Loucy (cell line): ENCODE measurements around the gene MNT.

Source experiments
- H2AFZ ChIP-seq: fragments of 200-600 bp; sonication (generic); 2 replicates; pipeline ENCODE4 v1.6.0; 2016; ENCODE audit warnings: antibody characterized with exemption, mild to moderate bottlenecking, low read length, moderate library complexity
- H3F3A ChIP-seq: fragments of 200-600 bp; 2 replicates; pipeline ENCODE4 v1.6.0; 2016; ENCODE audit warnings: antibody characterized with exemption, low read depth, mild to moderate bottlenecking
- H3K27me3 ChIP-seq: fragments of 200-600 bp; sonication (generic); 2 replicates; pipeline ENCODE4 v1.6.1; 2014; ENCODE audit warnings: low read length, mild to moderate bottlenecking; ENCODE audit not compliant: insufficient read depth, poor library complexity, severe bottlenecking
- H3K36me3 ChIP-seq: fragments of 200-600 bp; sonication (generic); 2 replicates; pipeline ENCODE4 v1.6.1; 2016; ENCODE audit warnings: low read length; ENCODE audit not compliant: insufficient read depth
- H3K4me1 ChIP-seq: fragments of 200-600 bp; sonication (generic); 2 replicates; pipeline ENCODE4 v1.5.1; 2014; ENCODE audit warnings: low read length, mild to moderate bottlenecking; ENCODE audit not compliant: insufficient read depth, poor library complexity, severe bottlenecking
- H3K4me2 ChIP-seq: fragments of 200-600 bp; sonication (generic); 2 replicates; pipeline ENCODE4 v1.6.0; 2014; ENCODE audit warnings: antibody characterized with exemption, low read length, low read depth, mild to moderate bottlenecking; ENCODE audit not compliant: poor library complexity, severe bottlenecking
- H3K4me3 ChIP-seq: fragments of 200-600 bp; sonication (generic); 2 replicates; pipeline ENCODE4 v1.5.1; 2014; ENCODE audit warnings: low read length, mild to moderate bottlenecking, mixed read lengths; ENCODE audit not compliant: poor library complexity, severe bottlenecking
- H3K79me2 ChIP-seq: fragments of 200-600 bp; sonication (generic); 2 replicates; pipeline ENCODE4 v1.6.1; 2014; ENCODE audit warnings: low read length; ENCODE audit not compliant: insufficient read depth
- H3K9ac ChIP-seq: fragments of 200-600 bp; sonication (generic); 2 replicates; pipeline ENCODE4 v1.6.0; 2014; ENCODE audit warnings: mild to moderate bottlenecking, low read depth, low read length, moderate library complexity; ENCODE audit not compliant: poor library complexity, severe bottlenecking
- H3K9me2 ChIP-seq: fragments of 200-600 bp; sonication (generic); replicated peaks from 2 replicates; pipeline ENCODE4 v1.6.1; 2016; ENCODE audit warnings: low read depth, low read length, mixed read lengths
- H3K9me3 ChIP-seq: fragments of 200-600 bp; sonication (generic); 2 replicates; pipeline ENCODE4 v1.6.1; 2014; ENCODE audit warnings: mild to moderate bottlenecking, antibody characterized with exemption, low read length, low read depth; ENCODE audit not compliant: insufficient read depth
- H4K20me1 ChIP-seq: fragments of 200-600 bp; sonication (generic); 2 replicates; pipeline ENCODE4 v1.6.0; 2014; ENCODE audit warnings: antibody characterized with exemption, low read length, mild to moderate bottlenecking; ENCODE audit not compliant: insufficient read depth, poor library complexity, severe bottlenecking
- CTCF ChIP-seq: fragments of 200-600 bp; sonication (generic); conservative IDR thresholded peaks from 2 replicates; pipeline ENCODE4 v1.5.1; 2014; ENCODE audit warnings: mild to moderate bottlenecking, antibody characterized with exemption, low read length
- EZH2phosphoT487 ChIP-seq: fragments of 200-600 bp; IDR thresholded peaks from 2 replicates; pipeline ENCODE4 v1.6.1; 2018; ENCODE audit warnings: antibody characterized with exemption, mild to moderate bottlenecking, moderate library complexity, borderline replicate concordance

MNT gene

GRCh38 chr17:2421315-2422147 lies 20.7 kb upstream of the MNT start:
- TF ChIP-seq CTCF (peak; percentile 26; the same call in 1 of the 2 replicates), EZH2phosphoT487 (no peak)
- Histone ChIP-seq H4K20me1 (no peaks in the 10 kb centered on the region), H3K36me3 (peaks cover 27% of the 10 kb centered on the region; the same call in 1 of the 2 replicates), H3K4me1 (no peaks in the 10 kb centered on the region), H2AFZ (no peak overlapping the region), H3K9me3 (no peaks in the 10 kb centered on the region), H3F3A (no peaks in the 10 kb centered on the region), H3K4me3 (no peak overlapping the region), H3K9me2 (no peaks in the 10 kb centered on the region), H3K27me3 (no peaks in the 10 kb centered on the region), H3K4me2 (no peak overlapping the region), H3K9ac (no peak overlapping the region), H3K79me2 (no peaks in the 10 kb centered on the region)

- Histone ChIP-seq H3K27me3 (no peaks in the 10 kb centered on the region), H3K9me3 (no peaks in the 10 kb centered on the region), H3K79me2 (no peaks in the 10 kb centered on the region), H3K36me3 (peaks cover 25% of the 10 kb centered on the region; the same call in 1 of the 2 replicates), H3K4me1 (no peaks in the 10 kb centered on the region), H4K20me1 (peaks cover 3% of the 10 kb centered on the region), H3K9me2 (no peaks in the 10 kb centered on the region), H3K4me2 (no peak overlapping the region), H3K9ac (no peak overlapping the region), H3F3A (no peaks in the 10 kb centered on the region), H2AFZ (no peak overlapping the region), H3K4me3 (no peak overlapping the region)
- no peak for TF ChIP-seq CTCF
- no peak for TF ChIP-seq EZH2phosphoT487
These were observed 19.3 kb upstream of the MNT start for GRCh38 chr17:2420176-2420575.

- H3K4me1 ChIP-seq = no peaks in the 10 kb centered on the region
- no peak overlapping the region for H3K4me3 ChIP-seq
- no peak overlapping the region for H3K4me2 ChIP-seq
- H3K9me3 ChIP-seq = no peaks in the 10 kb centered on the region
- no peaks in the 10 kb centered on the region for H3K27me3 ChIP-seq
- H3K9ac ChIP-seq = no peak overlapping the region
- no peaks in the 10 kb centered on the region for H3K79me2 ChIP-seq
- peaks cover 30% of the 10 kb centered on the region; the same call in 1 of the 2 replicates for H3K36me3 ChIP-seq
- TF ChIP-seq EZH2phosphoT487 = no peak
- TF ChIP-seq CTCF = no peak
- no peaks in the 10 kb centered on the region for H3K9me2 ChIP-seq
- peaks cover 3% of the 10 kb centered on the region for H4K20me1 ChIP-seq
- no peak overlapping the region for H2AFZ ChIP-seq
- H3F3A ChIP-seq = no peaks in the 10 kb centered on the region
These were observed 18.6 kb upstream of the MNT start for GRCh38 chr17:2419486-2419885.
